GM18870 (cell line): ENCODE data around the gene CNIH4.
"Not testable (repeated sequence)": the region's sequence is repeated elsewhere in the genome, so short reads cannot be mapped to it uniquely, and the experiment has no call there.

Source experiments
- ATAC-seq: cut with Tn5 transposase; IDR thresholded peaks from one replicate; pipeline ENCODE4 v1.9.1; 2021; ENCODE audit warnings: moderate library complexity; ENCODE audit not compliant: unreplicated experiment

CNIH4 gene

GRCh38 chr1:224348137-224348536, 8.5 kb upstream of the CNIH4 start:
- no peak for ATAC-seq

- not testable (repeated sequence) for ATAC-seq
Observed at GRCh38 chr1:224349716-224350115, 7.0 kb upstream of the CNIH4 start.

- ATAC-seq: not testable (repeated sequence)
Observed at GRCh38 chr1:224352436-224353085, 4.1 kb upstream of the CNIH4 start.

- no peak for ATAC-seq
Observed at GRCh38 chr1:224353975-224354925, 2.4 kb upstream of the CNIH4 start.

- ATAC-seq: no peak
Observed at GRCh38 chr1:224357626-224358124, 996 bp downstream of the CNIH4 start.

GRCh38 chr1:224358237-224358636, 1.6 kb downstream of the CNIH4 start:
- no peak for ATAC-seq

GRCh38 chr1:224359207-224359606, 2.5 kb downstream of the CNIH4 start:
- ATAC-seq: no peak

GRCh38 chr1:224368409-224368808, 11.7 kb downstream of the CNIH4 start:
- peak; percentile 95 for ATAC-seq

GRCh38 chr1:224373008-224373590, 16.4 kb downstream of the CNIH4 start:
- ATAC-seq: no peak

GRCh38 chr1:224375059-224375458, 18.4 kb downstream of the CNIH4 start:
- no peak for ATAC-seq

GRCh38 chr1:224377676-224378006, 21.0 kb downstream of the CNIH4 start:
- peak; percentile 61 for ATAC-seq

- peak; percentile 38 for ATAC-seq
Observed at GRCh38 chr1:224378855-224379631, 22.4 kb downstream of the CNIH4 start.

- ATAC-seq: peak; percentile 53
Observed at GRCh38 chr1:224380003-224380402, 23.3 kb downstream of the CNIH4 start.

- no peak for ATAC-seq
Observed at GRCh38 chr1:224381880-224382548, 25.3 kb downstream of the CNIH4 start.

- ATAC-seq: no peak
Observed at GRCh38 chr1:224383218-224383617, 26.5 kb downstream of the CNIH4 start.

GRCh38 chr1:224387302-224387912, 30.7 kb downstream of the CNIH4 start:
- ATAC-seq: no peak

GRCh38 chr1:224387943-224388342, 31.3 kb downstream of the CNIH4 start:
- no peak for ATAC-seq

GRCh38 chr1:224390517-224390916, 33.8 kb downstream of the CNIH4 start:
- no peak for ATAC-seq

- ATAC-seq: no peak
Observed at GRCh38 chr1:224392411-224393249, 36.0 kb downstream of the CNIH4 start.
